Gastrocnemius medialis (tissue), 4 donors: ENCODE measurements around the gene CTTNBP2NL.

ENCODE experiments used
- POLR2A ChIP-seq, 2 donors: fragments of 450-650 bp; IDR thresholded peaks; one replicate each; pipeline ENCODE4 v1.6.1; 2017; ENCODE audit warnings: antibody characterized with exemption in 2 of 2, mild to moderate bottlenecking in 2 of 2, moderate library complexity in 2 of 2
- TF ChIP-seq, protein P1 (sequence below), 5 experiments: fragments of 450-650 bp in 3 of 5; fragments of 200-600 bp in 2 of 5; sonication (generic) in 2 of 5; IDR thresholded peaks in 4 of 5; conservative IDR thresholded peaks in 1 of 5; 1 replicate in 4 of 5; 2 replicates in 1 of 5; pipeline ENCODE4 v1.5.1; 2016 to 2019; ENCODE audit warnings: antibody characterized with exemption in 5 of 5, mild to moderate bottlenecking in 3 of 5, moderate library complexity in 3 of 5

DNA sequence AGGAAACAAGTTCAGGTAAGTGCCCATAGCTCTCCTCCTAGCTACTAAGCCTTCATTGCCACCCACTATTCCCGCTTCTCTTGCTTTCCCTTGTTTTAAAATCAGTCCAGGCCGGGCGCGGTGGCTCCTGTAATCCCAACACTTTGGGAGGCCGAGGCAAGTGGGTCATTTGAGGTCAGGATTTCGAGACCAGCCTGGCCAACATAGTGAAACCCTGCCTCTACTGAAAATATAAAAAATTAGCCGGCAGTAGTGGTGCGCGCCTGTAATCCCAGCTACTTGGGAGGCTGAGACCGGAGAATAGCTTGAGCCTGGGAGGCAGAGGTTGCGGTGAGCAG, 4.4 kb upstream of the CTTNBP2NL start:
- TF ChIP-seq, protein P1, sequence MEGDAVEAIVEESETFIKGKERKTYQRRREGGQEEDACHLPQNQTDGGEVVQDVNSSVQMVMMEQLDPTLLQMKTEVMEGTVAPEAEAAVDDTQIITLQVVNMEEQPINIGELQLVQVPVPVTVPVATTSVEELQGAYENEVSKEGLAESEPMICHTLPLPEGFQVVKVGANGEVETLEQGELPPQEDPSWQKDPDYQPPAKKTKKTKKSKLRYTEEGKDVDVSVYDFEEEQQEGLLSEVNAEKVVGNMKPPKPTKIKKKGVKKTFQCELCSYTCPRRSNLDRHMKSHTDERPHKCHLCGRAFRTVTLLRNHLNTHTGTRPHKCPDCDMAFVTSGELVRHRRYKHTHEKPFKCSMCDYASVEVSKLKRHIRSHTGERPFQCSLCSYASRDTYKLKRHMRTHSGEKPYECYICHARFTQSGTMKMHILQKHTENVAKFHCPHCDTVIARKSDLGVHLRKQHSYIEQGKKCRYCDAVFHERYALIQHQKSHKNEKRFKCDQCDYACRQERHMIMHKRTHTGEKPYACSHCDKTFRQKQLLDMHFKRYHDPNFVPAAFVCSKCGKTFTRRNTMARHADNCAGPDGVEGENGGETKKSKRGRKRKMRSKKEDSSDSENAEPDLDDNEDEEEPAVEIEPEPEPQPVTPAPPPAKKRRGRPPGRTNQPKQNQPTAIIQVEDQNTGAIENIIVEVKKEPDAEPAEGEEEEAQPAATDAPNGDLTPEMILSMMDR (IDR thresholded peaks at IDR 0.05 in 4 of 5, conservative IDR thresholded peaks at IDR 0.05 in 1 of 5), result no peak
- no peak for TF ChIP-seq POLR2A (IDR thresholded peaks at IDR 0.05)
